A549 (cell line): Measurements from ENCODE around the gene PES1. TPM values are rescaled to one million over a fixed set of nuclear protein-coding genes. Genes with fewer than 3 reads are reported as not detected.

ENCODE experiments used
- ATAC-seq, 2 experiments: fragments of 200-7000 bp in 1 of 2; fragments of >200 bp in 1 of 2; cut with Nextera tagmentation in 1 of 2; cut with Tn5 transposase in 1 of 2; 3 replicates each; pipeline versions ENCODE4 v1.8.0 to v1.9.1; 2018 to 2020; ENCODE audit warnings: mild to moderate bottlenecking in 1 of 2, moderate library complexity in 1 of 2
- CTCF ChIA-PET: fragments of 300-600 bp; sonication (Branson Sonifier 250); formaldehyde crosslinking; extraction: SDS; loops from one replicate; lab custom pipeline; 2021; ENCODE audit warnings: antibody characterized with exemption, inconsistent platforms; lab: Yijun Ruan, JAX
- POLR2A ChIA-PET: fragments of 350-600 bp; formaldehyde crosslinking; extraction: SDS; loops from one replicate; lab custom pipeline; 2021; ENCODE audit warnings: antibody characterized with exemption, inconsistent platforms; lab: Yijun Ruan, JAX
- DNase-seq, 2 experiments: peaks; one replicate each; pipeline versions ENCODE4 v3.0.0 to v3.0.0-alpha.2; 2011 to 2016; ENCODE audit warnings: low read depth in 1 of 2, low spot score in 1 of 2
- FAIRE-seq: peaks from 2 replicates; lab custom pipeline; 2011; peaks lifted over from hg19 to GRCh38; lab: Jason Lieb, UNC
- H3K27ac ChIP-seq, 2 experiments: fragments of >200 bp; sonication (Bioruptor Twin); formaldehyde crosslinking; 3 replicates each; pipeline ENCODE4 v1.5.1; 2016 to 2017
- H3K4me1 ChIP-seq: fragments of >200 bp; sonication (Bioruptor Twin); formaldehyde crosslinking; 3 replicates; pipeline ENCODE4 v1.6.1; 2016
- H3K4me2 ChIP-seq: fragments of >200 bp; sonication (Bioruptor Twin); formaldehyde crosslinking; 3 replicates; pipeline ENCODE4 v1.6.1; 2016
- H3K4me3 ChIP-seq: fragments of >200 bp; sonication (Bioruptor Twin); formaldehyde crosslinking; 3 replicates; pipeline ENCODE4 v1.5.1; 2016
- H3K9me3 ChIP-seq: fragments of >200 bp; sonication (Bioruptor Twin); formaldehyde crosslinking; 3 replicates; pipeline ENCODE4 v1.6.1; 2016
- CHD4 ChIP-seq: fragments of 200-600 bp; sonication (generic); IDR thresholded peaks from 2 replicates; pipeline ENCODE4 v1.6.1; 2016; ENCODE audit warnings: antibody characterized with exemption, mild to moderate bottlenecking, borderline replicate concordance
- ESRRA ChIP-seq: fragments of 150-350 bp; IDR thresholded peaks from 2 replicates; pipeline ENCODE4 v1.6.1; 2014; ENCODE audit warnings: mild to moderate bottlenecking, low read length, borderline replicate concordance
- FOSB ChIP-seq: fragments of 250-450 bp; sonication (Bioruptor Pico); IDR thresholded peaks from 2 replicates; pipeline ENCODE4 v1.5.0; 2020; ENCODE audit warnings: mild to moderate bottlenecking, moderate library complexity
- FOSL2 ChIP-seq, 2 experiments: fragments of 450-650 bp in 1 of 2; fragments of >200 bp in 1 of 2; sonication (Bioruptor Twin) in 1 of 2; formaldehyde crosslinking; IDR thresholded peaks; 2 replicates each; pipeline versions ENCODE4 v1.5.0 to v1.6.1; 2016 to 2020; ENCODE audit warnings: mild to moderate bottlenecking in 1 of 2, moderate library complexity in 1 of 2
- HDAC2 ChIP-seq: fragments of 200-600 bp; sonication (generic); IDR thresholded peaks from 2 replicates; pipeline ENCODE4 v1.6.1; 2016
- HOXA7 ChIP-seq: fragments of 250-450 bp; sonication (Bioruptor Pico); IDR thresholded peaks from 2 replicates; pipeline ENCODE4 v1.5.0; 2020; ENCODE audit warnings: mild to moderate bottlenecking, moderate library complexity
- HOXB13 ChIP-seq: fragments of 250-450 bp; sonication (Bioruptor Pico); IDR thresholded peaks from 2 replicates; pipeline ENCODE4 v1.5.0; 2020; ENCODE audit warnings: low read depth, mild to moderate bottlenecking, moderate library complexity
- HOXB5 ChIP-seq: fragments of 250-450 bp; sonication (Bioruptor Pico); IDR thresholded peaks from 2 replicates; pipeline ENCODE4 v1.5.0; 2020; ENCODE audit warnings: mild to moderate bottlenecking, moderate library complexity
- KDM5A ChIP-seq: fragments of 200-600 bp; sonication (generic); IDR thresholded peaks from 2 replicates; pipeline ENCODE4 v1.6.1; 2016; ENCODE audit warnings: antibody characterized with exemption, mild to moderate bottlenecking
- MAZ ChIP-seq: fragments of 150-350 bp; IDR thresholded peaks from 2 replicates; pipeline ENCODE4 v1.6.1; 2014; ENCODE audit warnings: antibody characterized with exemption, low read depth, low read length, borderline replicate concordance
- MYC ChIP-seq: IDR thresholded peaks from 2 replicates; pipeline ENCODE4 v1.6.1; 2012; ENCODE audit warnings: mild to moderate bottlenecking, inconsistent platforms, low read length, improper control_type of control experiment, borderline replicate concordance
- NPAS2 ChIP-seq: fragments of 250-450 bp; sonication (Bioruptor Pico); IDR thresholded peaks from 2 replicates; pipeline ENCODE4 v1.8.0; 2022; ENCODE audit warnings: mild to moderate bottlenecking, moderate library complexity, borderline replicate concordance
- PBX3 ChIP-seq: IDR thresholded peaks from 2 replicates; pipeline ENCODE4 v1.6.1; 2012
- RARB ChIP-seq: fragments of 250-450 bp; sonication (Bioruptor Pico); IDR thresholded peaks from 2 replicates; pipeline ENCODE4 v1.8.0; 2021; ENCODE audit warnings: mild to moderate bottlenecking, moderate library complexity
- RCOR1 ChIP-seq: fragments of 150-350 bp; IDR thresholded peaks from 2 replicates; pipeline ENCODE4 v1.6.1; 2014; ENCODE audit warnings: antibody characterized with exemption, low read length, low read depth
- REST ChIP-seq: fragments of 200-600 bp; sonication (generic); IDR thresholded peaks from 2 replicates; pipeline ENCODE4 v1.6.1; 2016; ENCODE audit warnings: antibody characterized with exemption, mild to moderate bottlenecking, moderate library complexity
- RFX5 ChIP-seq: fragments of 450-650 bp; IDR thresholded peaks from 2 replicates; pipeline ENCODE4 v1.7.1; 2014; ENCODE audit warnings: antibody characterized with exemption, mild to moderate bottlenecking, moderate library complexity
- TP53 ChIP-seq: fragments of 250-450 bp; sonication (Bioruptor Pico); IDR thresholded peaks from 2 replicates; pipeline ENCODE4 v1.5.0; 2021; ENCODE audit warnings: mild to moderate bottlenecking, moderate library complexity
- USF2 ChIP-seq: fragments of 450-650 bp; IDR thresholded peaks from 2 replicates; pipeline ENCODE4 v1.6.1; 2014; ENCODE audit warnings: antibody characterized with exemption
- ZNF302 ChIP-seq: fragments of 250-450 bp; sonication (Bioruptor Pico); IDR thresholded peaks from 2 replicates; pipeline ENCODE4 v1.9.0; 2021; ENCODE audit warnings: inconsistent platforms, mild to moderate bottlenecking, moderate library complexity
- ZSCAN20 ChIP-seq: fragments of 250-450 bp; sonication (Bioruptor Pico); IDR thresholded peaks from 2 replicates; pipeline ENCODE4 v1.8.0; 2022; ENCODE audit warnings: mild to moderate bottlenecking, moderate library complexity
- WGBS: methylation state at CpG from one replicate; pipeline ENCODE4 v1.1.6; 2017; ENCODE audit errors: missing lambda C conversion rate; 5-methylcytosine and 5-hydroxymethylcytosine counted together
- polyA plus RNA-seq, 4 experiments: library from polyadenylated mRNA; depleted of rRNA in 3 of 4; stranded (reverse); fragments of >200 nt; fragmentation: RNase III in 1 of 4; extraction: RNeasy Plus Mini Kit Qiagen cat#74134 plus additional on column Dnase treatment in 1 of 4; gene quantifications; 2 replicates in 3 of 4; 3 replicates in 1 of 4; pipeline ENCODE4 v1.2.3, GENCODE V29; 2011 to 2017
- TF ChIP-seq, protein P1 (sequence below): IDR thresholded peaks from 2 replicates; pipeline ENCODE4 v1.6.1; 2012; ENCODE audit warnings: low read depth, borderline replicate concordance

The PES1 gene
- polyA plus RNA-seq, 2 of the 4 experiments (the other 2 are of a cell fraction), result 107 to 111 TPM

DNA sequence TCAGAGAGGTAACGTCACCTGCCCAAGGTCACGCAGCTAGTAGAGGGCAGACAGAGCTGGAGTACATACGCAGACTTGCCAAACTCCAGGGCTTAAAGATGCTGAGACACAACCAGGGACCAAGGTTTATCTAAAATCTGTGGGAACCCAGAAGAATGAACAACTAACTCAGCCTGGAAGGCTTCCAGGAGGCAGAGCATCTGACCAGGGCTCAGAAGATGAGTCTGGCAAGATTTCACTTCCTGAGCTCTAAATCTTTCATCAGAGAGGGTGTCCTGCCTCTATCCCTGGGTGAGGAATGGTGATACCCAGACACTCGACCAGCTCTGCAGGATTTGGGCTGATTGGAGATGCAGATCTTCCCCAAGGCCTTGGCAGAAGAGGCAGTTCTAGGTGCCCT, 26.4 kb downstream of the PES1 start:
- POLR2A ChIA-PET, result no interaction called here
- peaks cover 61% of the 10 kb centered on the region for H3K4me1 ChIP-seq
- WGBS, result 52% methylated on average over 4 of the region's 4 CpGs
- DNase-seq (no peak), FAIRE-seq (no peak), ATAC-seq (peak in 1 of 2 experiments; percentile 28; a peak in 3 of 6 replicates)
- peak overlapping the region; percentile 36 for H3K4me2 ChIP-seq
- CTCF ChIA-PET, result interaction anchor here (1.3 to 2.4 kb wide), 4 partner anchors 12 to 80 kb away, joined by 3 to 7 read pairs (median 4); no protein-coding TSS in a partner anchor
- H3K9me3 ChIP-seq, result no peaks in the 10 kb centered on the region
- no peak overlapping the region for H3K4me3 ChIP-seq
- peak overlapping the region; percentile 18 to 70; a peak in 5 of 6 replicates for H3K27ac ChIP-seq
- TF ChIP-seq MAZ (no peak), RARB (CRISPR knock-in tag) (no peak), NPAS2 (CRISPR knock-in tag) (no peak), HOXA7 (CRISPR knock-in tag) (no peak), TP53 (no peak), HOXB13 (CRISPR knock-in tag) (no peak), ZSCAN20 (no peak), PBX3 (no peak), CHD4 (no peak), ESRRA (no peak), KDM5A (no peak), MYC (no peak), REST (no peak), HOXB5 (CRISPR knock-in tag) (no peak), RCOR1 (no peak)
- TF ChIP-seq, protein P1, sequence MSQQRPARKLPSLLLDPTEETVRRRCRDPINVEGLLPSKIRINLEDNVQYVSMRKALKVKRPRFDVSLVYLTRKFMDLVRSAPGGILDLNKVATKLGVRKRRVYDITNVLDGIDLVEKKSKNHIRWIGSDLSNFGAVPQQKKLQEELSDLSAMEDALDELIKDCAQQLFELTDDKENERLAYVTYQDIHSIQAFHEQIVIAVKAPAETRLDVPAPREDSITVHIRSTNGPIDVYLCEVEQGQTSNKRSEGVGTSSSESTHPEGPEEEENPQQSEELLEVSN, result no peak
- TF ChIP-seq, all 56 proteins: peak for 0

DNA sequence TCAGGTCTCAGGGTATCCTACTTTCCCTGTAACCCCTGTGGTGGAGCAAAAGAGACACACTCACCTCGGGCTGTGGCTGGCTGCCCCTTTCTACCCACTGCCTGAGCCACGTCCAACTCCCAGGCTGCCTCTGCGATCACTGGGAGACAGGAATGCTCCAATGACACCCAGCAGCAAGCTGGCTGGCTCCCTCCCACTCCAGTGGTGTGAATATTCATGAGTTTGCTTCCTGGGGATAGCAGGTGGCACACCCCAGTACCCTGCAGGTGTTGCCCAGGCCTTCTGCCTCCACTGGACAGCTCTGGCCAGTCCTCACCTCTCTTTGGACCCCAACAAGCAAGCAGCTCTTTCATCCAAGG, 27.0 kb downstream of the PES1 start:
- no peak for ATAC-seq
- Histone ChIP-seq H3K9me3 (no peaks in the 10 kb centered on the region), H3K27ac (peak overlapping the region; percentile 18 to 70; a peak in 3 of 6 replicates), H3K4me2 (peak overlapping the region; percentile 36; the same call in 2 of the 3 replicates), H3K4me3 (no peak overlapping the region), H3K4me1 (peaks cover 67% of the 10 kb centered on the region)
- WGBS, result no CpG with 5 or more reads among the region's 3 CpGs
- TF ChIP-seq HOXA7 (CRISPR knock-in tag) (no peak), HOXB5 (CRISPR knock-in tag) (no peak), RFX5 (no peak), HDAC2 (no peak), FOSB (CRISPR knock-in tag) (no peak), FOSL2 (IDR thresholded peaks at IDR 0.05) (no peak), FOSL2 (CRISPR knock-in tag; IDR thresholded peaks at IDR 0.05) (no peak), HOXB13 (CRISPR knock-in tag) (no peak), USF2 (no peak), ZNF302 (no peak)
- FAIRE-seq, result no peak
- POLR2A ChIA-PET, result interaction anchor here (0.6 kb wide), 1 partner anchor 164 kb away, joined by 5 read pairs; no protein-coding TSS in a partner anchor
- CTCF ChIA-PET, result interaction anchor here (1.3 to 2.4 kb wide), 2 partner anchors 69 to 79 kb away, joined by 4 to 7 read pairs; no protein-coding TSS in a partner anchor
- DNase-seq, result no peak
